Measurements from ENCODE around the gene NIBAN1. TPM values are rescaled to one million over a fixed set of nuclear protein-coding genes. Genes with fewer than 3 reads are reported as not detected.

NIBAN1 gene
- total RNA-seq, 1 donor from 2014 or later, result 248 TPM

- H3K27ac ChIP-seq (replicated peaks), result peak overlapping the region; percentile 56
- intact Hi-C loops (cut with micrococcal nuclease), result no loop called here
- DNase-seq, result no peak
- no peak overlapping the region for H3K4me3 ChIP-seq
- H3K36me3 ChIP-seq, result peaks cover 6% of the 10 kb centered on the region
- peaks cover 55% of the 10 kb centered on the region for H3K4me1 ChIP-seq
- no peaks in the 10 kb centered on the region for H3K27me3 ChIP-seq (ENCODE audit: low read depth)
- peaks cover 6% of the 10 kb centered on the region for H3K9me3 ChIP-seq (replicated peaks)
- TF ChIP-seq, protein P1, sequence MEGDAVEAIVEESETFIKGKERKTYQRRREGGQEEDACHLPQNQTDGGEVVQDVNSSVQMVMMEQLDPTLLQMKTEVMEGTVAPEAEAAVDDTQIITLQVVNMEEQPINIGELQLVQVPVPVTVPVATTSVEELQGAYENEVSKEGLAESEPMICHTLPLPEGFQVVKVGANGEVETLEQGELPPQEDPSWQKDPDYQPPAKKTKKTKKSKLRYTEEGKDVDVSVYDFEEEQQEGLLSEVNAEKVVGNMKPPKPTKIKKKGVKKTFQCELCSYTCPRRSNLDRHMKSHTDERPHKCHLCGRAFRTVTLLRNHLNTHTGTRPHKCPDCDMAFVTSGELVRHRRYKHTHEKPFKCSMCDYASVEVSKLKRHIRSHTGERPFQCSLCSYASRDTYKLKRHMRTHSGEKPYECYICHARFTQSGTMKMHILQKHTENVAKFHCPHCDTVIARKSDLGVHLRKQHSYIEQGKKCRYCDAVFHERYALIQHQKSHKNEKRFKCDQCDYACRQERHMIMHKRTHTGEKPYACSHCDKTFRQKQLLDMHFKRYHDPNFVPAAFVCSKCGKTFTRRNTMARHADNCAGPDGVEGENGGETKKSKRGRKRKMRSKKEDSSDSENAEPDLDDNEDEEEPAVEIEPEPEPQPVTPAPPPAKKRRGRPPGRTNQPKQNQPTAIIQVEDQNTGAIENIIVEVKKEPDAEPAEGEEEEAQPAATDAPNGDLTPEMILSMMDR (IDR thresholded peaks at IDR 0.05; ENCODE audit: borderline replicate concordance), result no peak
Observed at GRCh38 chr1:184929711-184930202, 44.6 kb downstream of the NIBAN1 start.

- no peak for DNase-seq
- intact Hi-C loops (cut with micrococcal nuclease), result no loop called here
- no peaks in the 10 kb centered on the region for H3K27me3 ChIP-seq (ENCODE audit: low read depth)
- H3K4me3 ChIP-seq, result no peak overlapping the region
- peak overlapping the region; percentile 36 for H3K27ac ChIP-seq (replicated peaks)
- peaks cover 6% of the 10 kb centered on the region for H3K36me3 ChIP-seq
- H3K4me1 ChIP-seq, result peaks cover 54% of the 10 kb centered on the region
- TF ChIP-seq, protein P1 (IDR thresholded peaks at IDR 0.05; ENCODE audit: borderline replicate concordance), result no peak
- H3K9me3 ChIP-seq (replicated peaks), result peaks cover 12% of the 10 kb centered on the region
Observed at GRCh38 chr1:184928394-184928793, 45.9 kb downstream of the NIBAN1 start.

Other genes starting within 250 kb of the NIBAN1 start
- gene EDEM3, start 219.7 kb downstream of the NIBAN1 start, total RNA-seq, result 16.9 TPM
- 11.6 TPM for gene RNF2, start 71.0 kb upstream of the NIBAN1 start, total RNA-seq
- 26.1 TPM for gene TRMT1L, start 182.4 kb upstream of the NIBAN1 start, total RNA-seq
- gene SWT1, start 182.7 kb upstream of the NIBAN1 start, total RNA-seq, result 7.4 TPM